BJ (cell line): ENCODE data around the gene NAP1L4. TPM values are rescaled to one million over a fixed set of nuclear protein-coding genes. Genes with fewer than 3 reads are reported as not detected.

ENCODE experiments used
- CTCF ChIA-PET: fragments of 350-600 bp; formaldehyde crosslinking; extraction: SDS; loops from one replicate; lab custom pipeline; 2021; ENCODE audit warnings: antibody characterized with exemption, inconsistent platforms; lab: Yijun Ruan, JAX
- POLR2A ChIA-PET: fragments of 300-600 bp; sonication (Branson Sonifier 250); formaldehyde crosslinking; extraction: SDS; loops from one replicate; lab custom pipeline; 2021; ENCODE audit warnings: antibody characterized with exemption; lab: Charles Lee
- DNase-seq: peaks from one replicate; pipeline ENCODE4 v3.0.0-alpha.2; 2011; ENCODE audit warnings: low read depth
- H3K27me3 ChIP-seq: 2 replicates; pipeline ENCODE4 v1.6.0; 2011; ENCODE audit warnings: low read length; ENCODE audit not compliant: control insufficient read depth, insufficient read depth
- H3K36me3 ChIP-seq: 2 replicates; pipeline ENCODE4 v1.5.1; 2011; ENCODE audit warnings: low read length; ENCODE audit not compliant: control insufficient read depth, insufficient read depth
- H3K4me3 ChIP-seq: 2 replicates; pipeline ENCODE4 v1.5.1; 2011; ENCODE audit warnings: low read depth, mild to moderate bottlenecking, control low read depth, low read length
- polyA plus RNA-seq: library from polyadenylated mRNA; depleted of rRNA; stranded (reverse); fragments of >200 nt; gene quantifications from 2 replicates; pipeline ENCODE4 v1.2.3, GENCODE V29; 2011
- TF ChIP-seq, protein P1 (sequence below): IDR thresholded peaks from 2 replicates; pipeline ENCODE4 v1.5.1; 2011; ENCODE audit warnings: low read depth, mild to moderate bottlenecking, control low read depth, inconsistent platforms, low read length, moderate library complexity; ENCODE audit not compliant: insufficient read depth

Gene NAP1L4
- polyA plus RNA-seq, 1 experiment, result 65.1 TPM

DNA sequence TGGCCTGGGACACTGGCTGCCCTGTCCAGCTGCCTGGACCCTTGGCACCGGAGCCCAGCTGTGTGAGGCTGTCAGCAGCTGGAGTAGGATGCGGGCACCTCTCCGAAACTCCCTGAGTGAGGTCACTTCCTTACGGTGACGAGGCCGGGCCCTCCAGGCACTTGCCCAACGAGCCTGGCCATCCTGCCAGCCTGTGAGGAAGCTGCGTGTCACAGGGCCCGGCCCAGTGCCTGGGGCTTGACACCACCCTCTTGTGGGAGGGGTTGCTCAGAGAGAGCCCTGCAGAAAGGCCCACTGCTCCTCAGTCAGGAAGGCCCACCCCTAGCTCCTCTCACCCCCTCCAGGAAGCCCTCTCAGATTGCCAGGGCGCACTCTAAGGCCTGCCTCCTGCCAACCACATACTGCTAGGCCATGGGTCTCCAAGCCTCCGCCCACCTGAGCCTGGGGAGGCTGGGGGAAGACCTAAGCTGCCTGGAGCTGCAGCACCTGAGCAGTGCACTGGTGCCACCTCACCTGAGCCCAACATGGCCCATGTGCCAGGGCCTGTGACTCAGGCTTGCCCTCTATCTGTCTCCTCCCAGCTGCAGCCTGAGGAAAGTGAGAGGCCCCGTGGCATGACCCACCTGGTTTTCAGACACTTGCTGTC is 58.6 kb downstream of the NAP1L4 start:
- ChIA-PET CTCF (interaction anchor here (1.1 to 2.0 kb wide), 3 partner anchors 12 to 400 kb away, joined by 3 to 5 read pairs (median 5); no protein-coding TSS in a partner anchor), POLR2A (no interaction called here)

DNA sequence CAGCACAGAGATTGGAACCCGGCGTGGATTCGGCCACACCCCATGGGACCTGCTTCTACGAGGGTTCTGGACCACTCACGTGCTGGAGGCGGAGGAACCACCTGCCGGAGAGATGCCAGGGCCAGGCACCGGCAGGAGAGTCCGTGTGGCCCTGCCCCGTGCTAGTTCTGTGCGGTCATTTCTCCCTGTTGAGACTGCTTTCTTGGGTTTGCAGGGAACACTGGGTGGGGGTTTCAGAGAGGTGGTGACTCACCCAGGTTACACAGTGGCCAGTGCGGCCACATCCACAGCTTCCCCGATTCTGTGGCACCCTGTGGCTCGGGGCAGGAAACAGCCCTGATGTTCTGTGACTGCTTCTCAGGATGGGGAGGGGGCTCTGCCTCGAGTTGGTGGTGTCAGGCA is 59.3 kb downstream of the NAP1L4 start:
- H3K4me3 ChIP-seq, result no peak overlapping the region
- H3K27me3 ChIP-seq, result no peaks in the 10 kb centered on the region
- POLR2A ChIA-PET, result no interaction called here
- TF ChIP-seq, protein P1, sequence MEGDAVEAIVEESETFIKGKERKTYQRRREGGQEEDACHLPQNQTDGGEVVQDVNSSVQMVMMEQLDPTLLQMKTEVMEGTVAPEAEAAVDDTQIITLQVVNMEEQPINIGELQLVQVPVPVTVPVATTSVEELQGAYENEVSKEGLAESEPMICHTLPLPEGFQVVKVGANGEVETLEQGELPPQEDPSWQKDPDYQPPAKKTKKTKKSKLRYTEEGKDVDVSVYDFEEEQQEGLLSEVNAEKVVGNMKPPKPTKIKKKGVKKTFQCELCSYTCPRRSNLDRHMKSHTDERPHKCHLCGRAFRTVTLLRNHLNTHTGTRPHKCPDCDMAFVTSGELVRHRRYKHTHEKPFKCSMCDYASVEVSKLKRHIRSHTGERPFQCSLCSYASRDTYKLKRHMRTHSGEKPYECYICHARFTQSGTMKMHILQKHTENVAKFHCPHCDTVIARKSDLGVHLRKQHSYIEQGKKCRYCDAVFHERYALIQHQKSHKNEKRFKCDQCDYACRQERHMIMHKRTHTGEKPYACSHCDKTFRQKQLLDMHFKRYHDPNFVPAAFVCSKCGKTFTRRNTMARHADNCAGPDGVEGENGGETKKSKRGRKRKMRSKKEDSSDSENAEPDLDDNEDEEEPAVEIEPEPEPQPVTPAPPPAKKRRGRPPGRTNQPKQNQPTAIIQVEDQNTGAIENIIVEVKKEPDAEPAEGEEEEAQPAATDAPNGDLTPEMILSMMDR, result no peak
- CTCF ChIA-PET, result interaction anchor here (1.1 to 2.0 kb wide), 3 partner anchors 13 to 400 kb away, joined by 3 to 5 read pairs (median 5); no protein-coding TSS in a partner anchor
- no peak for DNase-seq
- H3K36me3 ChIP-seq, result no peaks in the 10 kb centered on the region

More for the DNA sequence above, 58.6 kb downstream of the NAP1L4 start:
- no peak for DNase-seq
- TF ChIP-seq, protein P1, result no peak
- Histone ChIP-seq H3K27me3 (no peaks in the 10 kb centered on the region), H3K4me3 (no peak overlapping the region), H3K36me3 (no peaks in the 10 kb centered on the region)

DNA sequence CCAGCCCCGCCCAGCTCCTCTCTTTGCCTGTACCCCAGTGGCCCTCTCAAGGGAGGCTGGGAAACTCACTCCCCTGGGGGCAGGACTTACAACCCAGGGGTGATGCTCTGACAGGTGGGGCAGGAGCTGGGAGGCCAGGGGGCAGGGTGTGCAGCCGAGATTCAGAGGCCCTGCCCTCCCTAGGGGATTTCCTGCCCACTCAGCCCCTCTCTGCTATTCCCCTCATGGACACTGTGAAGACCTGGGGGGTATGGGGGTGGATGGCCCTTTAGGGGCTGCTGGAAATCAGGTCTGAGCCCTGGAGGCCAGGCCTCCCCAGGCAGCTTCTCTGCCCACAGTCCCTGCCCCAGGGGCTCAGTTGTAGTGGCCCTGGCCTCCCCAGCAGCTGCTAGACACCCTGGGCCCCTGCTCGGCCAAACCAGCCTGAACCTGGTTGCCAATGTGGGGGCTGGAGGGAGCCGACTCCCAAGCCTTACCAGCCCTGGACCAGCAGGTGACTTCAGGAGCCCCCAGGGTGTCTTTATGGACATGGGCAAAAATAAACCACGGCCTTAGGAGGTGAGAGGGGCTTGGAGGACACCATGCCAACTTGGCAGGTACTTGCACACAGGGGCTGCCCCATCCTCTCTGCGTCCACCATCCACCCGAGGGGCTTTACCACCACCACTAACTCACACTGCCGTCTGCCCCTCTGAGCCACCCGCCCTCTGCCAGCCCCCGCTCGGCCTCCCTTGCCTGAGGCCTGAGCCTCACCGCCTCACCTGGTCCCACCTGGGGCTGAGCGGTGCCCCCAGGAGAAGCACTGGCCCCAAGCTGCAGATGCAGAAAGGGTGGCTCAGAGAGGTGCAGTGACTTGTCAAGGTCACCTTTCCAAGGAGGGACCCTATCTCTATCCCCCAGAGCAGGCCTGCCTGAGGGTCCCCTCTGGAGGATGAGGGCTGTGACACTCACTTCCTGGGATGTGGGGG is 60.1 kb downstream of the NAP1L4 start:
- TF ChIP-seq, protein P1, result no peak
- POLR2A ChIA-PET, result no interaction called here
- Histone ChIP-seq H3K36me3 (no peaks in the 10 kb centered on the region), H3K4me3 (no peak overlapping the region), H3K27me3 (no peaks in the 10 kb centered on the region)
- CTCF ChIA-PET, result interaction anchor here (0.7 to 3.2 kb wide), 3 partner anchors 10 to 399 kb away, joined by 3 to 16 read pairs (median 5); no protein-coding TSS in a partner anchor
- no peak for DNase-seq

DNA sequence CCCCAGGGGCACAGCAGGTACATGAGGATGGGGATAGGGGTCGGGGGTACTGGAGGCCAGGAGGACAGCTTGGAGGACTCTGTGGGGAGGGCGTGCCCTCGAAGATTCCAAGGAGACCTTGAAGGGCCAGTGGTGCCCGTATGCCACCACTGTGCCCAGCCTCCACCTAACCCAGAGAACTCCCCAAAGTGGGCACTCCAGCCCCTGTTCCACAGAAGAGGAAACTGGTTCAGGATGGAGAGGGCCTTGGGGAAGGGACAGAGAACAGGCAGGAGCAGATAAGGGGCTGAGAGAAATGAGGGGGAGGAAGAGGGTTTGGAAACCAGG is 60.7 kb downstream of the NAP1L4 start:
- POLR2A ChIA-PET, result no interaction called here
- H3K4me3 ChIP-seq, result no peak overlapping the region
- CTCF ChIA-PET, result interaction anchor here (0.7 to 3.2 kb wide), 2 partner anchors 11 to 160 kb away, joined by 3 to 16 read pairs; no protein-coding TSS in a partner anchor
- H3K36me3 ChIP-seq, result no peaks in the 10 kb centered on the region
- TF ChIP-seq, protein P1, result no peak
- no peak for DNase-seq
- no peaks in the 10 kb centered on the region for H3K27me3 ChIP-seq
